ENCODE data around the gene DPF3. TPM values are rescaled to one million over a fixed set of nuclear protein-coding genes. Genes with fewer than 3 reads are reported as not detected.
"Not testable (repeated sequence)": the region's sequence is repeated elsewhere in the genome, so short reads cannot be mapped to it uniquely, and the experiment has no call there.

Gene DPF3
- total and polyA plus RNA-seq, 2 donors (not counting 1 experiment from before 2014, with no cell fraction given) = 3.4 to 10.2 TPM

DNA sequence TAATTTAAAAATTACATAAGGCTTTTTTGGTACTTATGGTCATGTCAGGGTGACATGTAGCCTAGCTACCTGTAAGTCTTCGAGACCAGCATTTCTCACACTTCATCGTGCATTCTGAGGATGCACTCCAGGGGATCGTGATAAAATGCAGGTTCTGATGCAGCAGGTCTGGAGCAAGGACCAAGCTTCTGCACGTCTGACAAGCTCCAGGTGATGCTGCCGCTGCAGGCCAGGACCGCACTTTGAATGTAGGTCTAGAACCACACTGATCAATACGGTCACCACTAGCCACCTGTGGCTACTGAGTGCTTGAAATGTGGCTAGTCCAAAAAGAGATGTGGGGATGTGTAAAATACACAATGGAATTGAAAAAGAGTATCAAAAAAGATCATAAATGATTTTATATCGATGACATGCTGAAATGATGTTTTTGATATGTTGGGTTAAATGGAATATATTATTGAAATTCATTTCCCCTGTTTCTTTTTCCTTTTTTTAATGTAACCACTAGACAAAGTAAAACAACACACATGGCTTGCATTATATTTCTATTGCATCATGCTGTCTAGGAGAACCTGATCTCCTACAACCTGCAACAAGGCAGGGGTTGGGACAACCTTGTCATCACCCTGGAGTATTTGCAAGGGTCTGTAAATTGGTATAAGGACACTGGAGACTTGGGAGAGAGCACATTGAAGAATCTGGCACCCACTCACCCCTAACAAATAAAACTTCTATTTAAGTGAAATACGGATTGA, 142.4 kb downstream of the DPF3 start:
- ChIA-PET CTCF (no interaction called here), POLR2A (no interaction called here)
- H3K9me3 Mint-ChIP-seq (ENCODE audit: insufficient read depth) = no peaks in the 10 kb centered on the region
- 86% methylated on average over 8 of the region's 9 CpGs for WGBS (ENCODE audit: insufficient coverage)
- H3K79me2 ChIP-seq (ENCODE audit: control insufficient read depth, insufficient read depth, low read length) = peaks cover 2% of the 10 kb centered on the region
- TF ChIP-seq EZH2 (IDR thresholded peaks at IDR 0.05; ENCODE audit: borderline replicate concordance, insufficient read depth, low read depth, low read length, poor library complexity, severe bottlenecking) = no peak
- TF ChIP-seq, protein P1, sequence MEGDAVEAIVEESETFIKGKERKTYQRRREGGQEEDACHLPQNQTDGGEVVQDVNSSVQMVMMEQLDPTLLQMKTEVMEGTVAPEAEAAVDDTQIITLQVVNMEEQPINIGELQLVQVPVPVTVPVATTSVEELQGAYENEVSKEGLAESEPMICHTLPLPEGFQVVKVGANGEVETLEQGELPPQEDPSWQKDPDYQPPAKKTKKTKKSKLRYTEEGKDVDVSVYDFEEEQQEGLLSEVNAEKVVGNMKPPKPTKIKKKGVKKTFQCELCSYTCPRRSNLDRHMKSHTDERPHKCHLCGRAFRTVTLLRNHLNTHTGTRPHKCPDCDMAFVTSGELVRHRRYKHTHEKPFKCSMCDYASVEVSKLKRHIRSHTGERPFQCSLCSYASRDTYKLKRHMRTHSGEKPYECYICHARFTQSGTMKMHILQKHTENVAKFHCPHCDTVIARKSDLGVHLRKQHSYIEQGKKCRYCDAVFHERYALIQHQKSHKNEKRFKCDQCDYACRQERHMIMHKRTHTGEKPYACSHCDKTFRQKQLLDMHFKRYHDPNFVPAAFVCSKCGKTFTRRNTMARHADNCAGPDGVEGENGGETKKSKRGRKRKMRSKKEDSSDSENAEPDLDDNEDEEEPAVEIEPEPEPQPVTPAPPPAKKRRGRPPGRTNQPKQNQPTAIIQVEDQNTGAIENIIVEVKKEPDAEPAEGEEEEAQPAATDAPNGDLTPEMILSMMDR (IDR thresholded peaks at IDR 0.05) = no peak
- H3K27me3 ChIP-seq (replicated peaks in 1 of 4; ENCODE audit: control extremely low read depth in 1 of 4, control insufficient read depth in 3 of 4, insufficient read depth in 4 of 4, low read length in 3 of 4) = no peaks in the 10 kb centered on the region
- peaks cover 18% of the 10 kb centered on the region for H3K4me1 Mint-ChIP-seq
- H3K4me2 ChIP-seq (replicated peaks; ENCODE audit: low read depth, low read length, poor library complexity, severe bottlenecking) = peak overlapping the region; percentile 48
- H3K27me3 Mint-ChIP-seq = no peaks in the 10 kb centered on the region
- H3K27ac Mint-ChIP-seq = no peak overlapping the region
- H3K9me3 ChIP-seq (ENCODE audit: control extremely low read depth in 1 of 3, control insufficient read depth in 2 of 3, insufficient read depth in 1 of 3, low read length in 2 of 3) = peaks cover 0 to 7% (median 2%) of the 10 kb centered on the region in 3 donors
- no peak for ATAC-seq (ENCODE audit: low read depth)
- no peaks in the 10 kb centered on the region for H4K20me1 ChIP-seq (ENCODE audit: control insufficient read depth, insufficient read depth, low read length, poor library complexity, severe bottlenecking)
- no peak overlapping the region for H3K4me3 ChIP-seq (ENCODE audit: control extremely low read depth in 1 of 5, extremely low read depth in 1 of 5, insufficient read depth in 1 of 5, low read depth in 2 of 5, low read length in 4 of 5)
- H3K4me3 Mint-ChIP-seq = peak overlapping the region; percentile 10
- H2AFZ ChIP-seq (ENCODE audit: insufficient read depth, low read depth, low read length, poor library complexity, severe bottlenecking) = no peak overlapping the region
- intact Hi-C loops (cut with micrococcal nuclease) = no loop called here
- H3K36me3 ChIP-seq (replicated peaks in 1 of 2; ENCODE audit: control extremely low read depth in 1 of 2, control insufficient read depth in 1 of 2, extremely low read depth in 1 of 2, insufficient read depth in 2 of 2, low read length in 1 of 2) = peaks cover 0 to 20% of the 10 kb centered on the region in 2 experiments
- no peak overlapping the region for H3K9ac ChIP-seq (ENCODE audit: low read length)
- H3K4me1 ChIP-seq (ENCODE audit: control insufficient read depth in 2 of 2, insufficient read depth in 2 of 2, low read length in 2 of 2) = peaks cover 11 to 13% of the 10 kb centered on the region in 2 donors
- DNase-seq = no peak
- H3K27ac ChIP-seq (ENCODE audit: low read length in 2 of 2) = no peak overlapping the region

DNA sequence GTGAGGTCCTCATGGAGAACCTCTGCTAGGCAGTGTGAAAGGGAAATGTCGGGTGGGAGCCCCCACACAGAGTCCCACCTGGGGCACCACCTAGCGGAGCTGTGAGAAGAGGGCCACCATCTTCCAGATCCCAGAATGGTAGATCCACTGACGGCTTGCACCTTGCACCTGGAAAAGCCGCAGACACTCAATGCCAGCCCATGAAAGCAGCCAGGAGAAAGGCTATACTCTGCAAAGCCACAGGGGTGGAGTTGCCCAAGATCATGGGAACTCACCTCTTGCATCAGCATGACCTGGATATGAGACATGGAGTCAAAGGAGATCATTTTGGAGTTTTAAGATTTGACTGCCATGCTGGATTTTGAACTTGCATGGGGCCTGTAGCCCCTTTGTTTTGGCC, 145.0 kb downstream of the DPF3 start:
- H3K4me3 Mint-ChIP-seq; H3K27ac Mint-ChIP-seq; ATAC-seq (ENCODE audit: low read depth); H3K27ac ChIP-seq (ENCODE audit: low read length in 2 of 2); CTCF ChIA-PET; intact Hi-C loops (cut with micrococcal nuclease); DNase-seq; H3K79me2 ChIP-seq (ENCODE audit: control insufficient read depth, insufficient read depth, low read length); H2AFZ ChIP-seq (ENCODE audit: insufficient read depth, low read depth, low read length, poor library complexity, severe bottlenecking); H4K20me1 ChIP-seq (ENCODE audit: control insufficient read depth, insufficient read depth, low read length, poor library complexity, severe bottlenecking); H3K27me3 ChIP-seq (replicated peaks in 1 of 4; ENCODE audit: control extremely low read depth in 1 of 4, control insufficient read depth in 3 of 4, insufficient read depth in 4 of 4, low read length in 3 of 4); H3K9me3 Mint-ChIP-seq (ENCODE audit: insufficient read depth); H3K4me3 ChIP-seq (ENCODE audit: control extremely low read depth in 1 of 5, extremely low read depth in 1 of 5, insufficient read depth in 1 of 5, low read depth in 2 of 5, low read length in 4 of 5); H3K9me3 ChIP-seq (ENCODE audit: control extremely low read depth in 1 of 3, control insufficient read depth in 2 of 3, insufficient read depth in 1 of 3, low read length in 2 of 3); H3K4me2 ChIP-seq (replicated peaks; ENCODE audit: low read depth, low read length, poor library complexity, severe bottlenecking); H3K27me3 Mint-ChIP-seq; H3K9ac ChIP-seq (ENCODE audit: low read length): not testable (repeated sequence)
- POLR2A ChIA-PET = interaction anchor here (0.6 kb wide), 1 partner anchor 274 kb away, joined by 3 read pairs; no protein-coding TSS in a partner anchor
- peaks cover 18% of the 10 kb centered on the region for H3K4me1 Mint-ChIP-seq
- WGBS (ENCODE audit: insufficient coverage) = 100% methylated on average over 2 of the region's 4 CpGs
- Histone ChIP-seq H3K4me1 (ENCODE audit: control insufficient read depth in 2 of 2, insufficient read depth in 2 of 2, low read length in 2 of 2) (peaks cover 11 to 13% of the 10 kb centered on the region in 2 donors), H3K36me3 (replicated peaks in 1 of 2; ENCODE audit: control extremely low read depth in 1 of 2, control insufficient read depth in 1 of 2, extremely low read depth in 1 of 2, insufficient read depth in 2 of 2, low read length in 1 of 2) (peaks cover 0 to 14% of the 10 kb centered on the region in 2 experiments)

All from B cell (primary cell).